ENCODE results near the gene MTA1. TPM values are rescaled to one million over a fixed set of nuclear protein-coding genes. Genes with fewer than 3 reads are reported as not detected.
A peak's percentile ranks its signal among the peaks of the same experiment; 100 is the strongest.

The MTA1 gene
- total and polyA plus RNA-seq, 2 of the 8 experiments (the other 6 are each of a cell fraction or from before 2014, with no cell fraction given) = 73.9 to 221 TPM

DNA sequence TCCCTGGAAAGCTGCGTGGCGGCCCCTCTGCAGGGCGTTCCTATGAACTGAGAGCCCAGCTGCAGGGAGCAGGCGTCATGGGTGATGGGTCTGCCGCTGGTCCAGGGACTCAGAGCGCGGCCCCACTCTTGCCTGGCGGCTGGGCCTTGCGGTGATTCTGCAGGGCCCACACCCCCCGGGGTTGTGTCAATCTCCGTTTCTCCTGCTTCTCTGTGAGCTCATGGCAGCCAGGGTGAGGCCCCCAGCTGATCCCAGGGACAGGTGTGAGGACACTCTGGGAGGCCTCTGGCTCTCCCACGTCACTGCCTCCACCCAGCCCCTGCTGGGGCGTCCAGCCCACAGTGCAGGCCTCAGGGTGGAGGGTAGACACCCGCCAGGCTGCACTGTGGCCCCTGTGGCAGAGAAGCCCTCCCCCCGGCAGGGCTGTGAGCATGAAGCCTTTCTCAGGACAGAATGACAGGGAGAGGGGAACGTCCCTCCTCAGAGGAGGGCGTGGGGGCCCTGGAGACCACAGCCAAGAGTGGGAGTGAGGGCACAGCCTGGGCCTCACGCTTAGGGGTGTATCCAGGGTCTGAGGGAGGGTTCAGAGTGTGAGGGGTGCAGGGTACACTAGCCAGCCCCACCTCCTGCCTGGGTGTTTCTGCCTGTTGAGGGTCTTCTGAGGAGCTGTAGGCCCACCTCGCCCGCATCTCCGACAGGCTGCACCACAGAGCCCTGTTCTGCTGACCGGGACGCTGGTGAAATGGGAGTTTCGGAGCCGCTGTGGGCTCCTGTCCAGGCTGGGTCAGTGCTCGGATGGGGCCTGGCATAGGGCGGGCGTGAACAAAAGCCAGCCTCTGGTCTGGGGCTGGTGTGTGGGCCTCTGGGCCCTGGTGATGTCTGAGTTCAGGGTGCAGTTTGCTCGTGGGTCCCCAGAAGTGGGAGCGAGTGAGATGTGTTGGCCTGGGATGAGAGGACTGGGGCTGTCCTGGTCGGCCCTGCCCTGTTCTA, 28.3 kb downstream of the MTA1 start:
- H3K27ac ChIP-seq (ENCODE audit: low read depth, low read length) = no peak overlapping the region
- no peak overlapping the region for H2BK20ac ChIP-seq (ENCODE audit: low read length)
- CTCF ChIA-PET (ENCODE audit: partially characterized antibody) = interaction anchor here (0.6 to 3.0 kb wide), 20 partner anchors 10 to 127 kb away, joined by 3 to 23 read pairs (median 4); no protein-coding TSS in a partner anchor
- H3K18ac ChIP-seq (ENCODE audit: extremely low read depth, low read length) = no peak overlapping the region
- H4K8ac ChIP-seq (ENCODE audit: extremely low read depth, insufficient read depth, low read length) = peak overlapping the region; percentile 45; the same call in 1 of the 2 replicates
- no peak overlapping the region for H2AK5ac ChIP-seq (ENCODE audit: low read depth, low read length)
- H2AFZ ChIP-seq (ENCODE audit: low read length) = no peak overlapping the region
- no peak overlapping the region for H2BK12ac ChIP-seq (ENCODE audit: low read depth, low read length)
- H3K9me3 ChIP-seq (ENCODE audit: insufficient read depth in 2 of 2, low read depth in 1 of 2, low read length in 1 of 2) = no peaks in the 10 kb centered on the region
- H3K79me1 ChIP-seq (ENCODE audit: low read depth, low read length) = peaks cover 8% of the 10 kb centered on the region; the same call in 1 of the 2 replicates
- H3K23ac ChIP-seq (ENCODE audit: insufficient read length) = no peak overlapping the region
- POLR2A ChIA-PET (ENCODE audit: partially characterized antibody) = interaction anchor here (0.6 to 3.0 kb wide), 6 partner anchors 9 to 182 kb away, joined by 3 to 21 read pairs (median 4); no protein-coding TSS in a partner anchor
- no peak overlapping the region for H3K4ac ChIP-seq (replicated peaks; ENCODE audit: insufficient read length, low read depth, low read length)
- no peak overlapping the region for H3K4me2 ChIP-seq (ENCODE audit: insufficient read depth in 1 of 2, low read depth in 2 of 2, low read length in 2 of 2)
- WGBS, 2 experiments (ENCODE audit: extremely low coverage in 1 of 2, insufficient coverage in 1 of 2, insufficient read length in 1 of 2, insufficient replicate concordance in 2 of 2, low coverage in 1 of 2, low lambda C conversion rate in 2 of 2, missing lambda C conversion rate in 1 of 2) = 93% methylated on average over 29 of the region's 31 CpGs; no CpG with 5 or more reads in 1 of the 2 experiments
- H2BK15ac ChIP-seq (ENCODE audit: low read length) = no peak overlapping the region
- no peaks in the 10 kb centered on the region for H3K27me3 ChIP-seq (replicated peaks in 1 of 4; ENCODE audit: control insufficient read depth in 3 of 4, extremely low read depth in 1 of 4, insufficient read depth in 3 of 4, low read length in 3 of 4)
- H3K36me3 ChIP-seq (ENCODE audit: control insufficient read depth in 2 of 4, insufficient read depth in 4 of 4, low read length in 3 of 4) = peaks cover 15 to 36% (median 26%) of the 10 kb centered on the region in 4 experiments
- H3K56ac ChIP-seq (replicated peaks; ENCODE audit: insufficient read length, low read depth, low read length) = no peak overlapping the region
- no peak overlapping the region for H3K9ac ChIP-seq (replicated peaks in 1 of 4; ENCODE audit: extremely low read depth in 1 of 4, low read depth in 3 of 4, low read length in 3 of 4)
- H2BK120ac ChIP-seq (replicated peaks; ENCODE audit: low read depth, low read length) = no peak overlapping the region
- no peak overlapping the region for H3K14ac ChIP-seq (ENCODE audit: insufficient read length)
- H2BK5ac ChIP-seq (ENCODE audit: low read depth, low read length) = no peak overlapping the region
- DNase-seq (ENCODE audit: low read depth in 1 of 2, low spot score in 2 of 2) (no peak), FAIRE-seq (no peak)
- no peaks in the 10 kb centered on the region for H3K23me2 ChIP-seq (ENCODE audit: low read depth, low read length)
- no peaks in the 10 kb centered on the region for H3K4me1 ChIP-seq (replicated peaks in 1 of 4; ENCODE audit: control insufficient read depth in 3 of 4, insufficient read depth in 4 of 4, low read length in 3 of 4)
- TF ChIP-seq SP4 (IDR thresholded peaks at IDR 0.05; ENCODE audit: low read length) (no peak), CHD1 (IDR thresholded peaks at IDR 0.05; ENCODE audit: low read depth, low read length) (no peak), PHF8 (conservative IDR thresholded peaks at IDR 0.05; ENCODE audit: low read depth, low read length) (no peak), MAFK (IDR thresholded peaks at IDR 0.05; ENCODE audit: low read depth, low read length) (no peak), CEBPB (IDR thresholded peaks at IDR 0.05; ENCODE audit: low read depth, low read length) (no peak), BACH1 (IDR thresholded peaks at IDR 0.05; ENCODE audit: low read length) (no peak), KDM4A (IDR thresholded peaks at IDR 0.05; ENCODE audit: low read depth, low read length, severe bottlenecking) (no peak), SIN3A (conservative IDR thresholded peaks at IDR 0.05 in 1 of 2, IDR thresholded peaks at IDR 0.05 in 1 of 2; ENCODE audit: low read depth in 1 of 2, low read length in 2 of 2) (no peak), KDM1A (IDR thresholded peaks at IDR 0.05; ENCODE audit: borderline replicate concordance, low read length) (no peak), BRCA1 (IDR thresholded peaks at IDR 0.05; ENCODE audit: low read depth, low read length) (no peak), KDM5A (IDR thresholded peaks at IDR 0.05; ENCODE audit: low read length) (no peak), SIX5 (IDR thresholded peaks at IDR 0.05; ENCODE audit: low read depth, low read length) (no peak)
- H4K5ac ChIP-seq (ENCODE audit: insufficient read length, low read depth, low read length) = no peak overlapping the region
- peaks cover 14 to 17% of the 10 kb centered on the region in 2 experiments for H4K20me1 ChIP-seq (replicated peaks in 1 of 2; ENCODE audit: control insufficient read depth in 1 of 2, insufficient read depth in 2 of 2, low read length in 2 of 2)
- no peak overlapping the region for H3K4me3 ChIP-seq (ENCODE audit: extremely low read depth in 1 of 4, insufficient read depth in 2 of 4, low read depth in 3 of 4, low read length in 4 of 4)
- H3K79me2 ChIP-seq (ENCODE audit: control insufficient read depth in 1 of 2, insufficient read depth in 2 of 2, low read length in 2 of 2) = peaks cover 0 to 5% of the 10 kb centered on the region in 2 experiments; a peak in 2 of 4 replicates
- H4K91ac ChIP-seq (replicated peaks; ENCODE audit: insufficient read length, low read length) = no peak overlapping the region

Data from H1 (cell line).